Smooth muscle cell (in vitro differentiated cells): ENCODE data around the gene UBE3D. TPM values are rescaled to one million over a fixed set of nuclear protein-coding genes. Genes with fewer than 3 reads are reported as not detected.

Experiments
- DNase-seq: peaks from one replicate; lab custom pipeline; 2025; ENCODE audit not compliant: unreplicated experiment; lab: John Stamatoyannopoulos, UW
- H2AFZ ChIP-seq: fragments of 200-600 bp; sonication (generic); 2 replicates; pipeline ENCODE4 v1.6.0; 2016; ENCODE audit warnings: antibody characterized with exemption, low read depth, mild to moderate bottlenecking
- H3F3A ChIP-seq: fragments of 200-600 bp; sonication (generic); 2 replicates; pipeline ENCODE4 v1.6.0; 2017; ENCODE audit warnings: antibody characterized with exemption, low read depth
- H3K27ac ChIP-seq: fragments of 200-600 bp; sonication (generic); 2 replicates; pipeline ENCODE4 v1.5.1; 2016; ENCODE audit warnings: low read depth, mild to moderate bottlenecking
- H3K27me3 ChIP-seq: fragments of 200-600 bp; sonication (generic); 2 replicates; pipeline ENCODE4 v1.6.1; 2016; ENCODE audit warnings: low read depth, mild to moderate bottlenecking
- H3K36me3 ChIP-seq: fragments of 200-600 bp; sonication (generic); 2 replicates; pipeline ENCODE4 v1.5.1; 2016; ENCODE audit warnings: low read depth
- H3K4me1 ChIP-seq: fragments of 200-600 bp; sonication (generic); 2 replicates; pipeline ENCODE4 v1.5.1; 2016; ENCODE audit warnings: low read depth
- H3K4me2 ChIP-seq: fragments of 200-600 bp; sonication (generic); 2 replicates; pipeline ENCODE4 v1.6.0; 2016; ENCODE audit warnings: mild to moderate bottlenecking
- H3K4me3 ChIP-seq: fragments of 200-600 bp; sonication (generic); 2 replicates; pipeline ENCODE4 v1.5.1; 2016; ENCODE audit warnings: mild to moderate bottlenecking
- H3K79me2 ChIP-seq: fragments of 200-600 bp; sonication (generic); 2 replicates; pipeline ENCODE4 v1.6.0; 2016; ENCODE audit warnings: low read depth, mild to moderate bottlenecking
- H3K9ac ChIP-seq: fragments of 200-600 bp; sonication (generic); 2 replicates; pipeline ENCODE4 v1.6.0; 2016; ENCODE audit warnings: low read depth
- H3K9me3 ChIP-seq: fragments of 200-600 bp; sonication (generic); replicated peaks from 2 replicates; pipeline ENCODE4 v1.5.1; 2016; ENCODE audit warnings: low read depth
- H4K20me1 ChIP-seq: fragments of 200-600 bp; sonication (generic); 2 replicates; pipeline ENCODE4 v1.6.0; 2016; ENCODE audit warnings: low read depth
- CTCF ChIP-seq: fragments of 200-600 bp; sonication (generic); IDR thresholded peaks from 2 replicates; pipeline ENCODE4 v1.5.1; 2017; ENCODE audit warnings: borderline replicate concordance, mild to moderate bottlenecking, antibody characterized with exemption; ENCODE audit not compliant: insufficient read depth, poor library complexity, severe bottlenecking
- WGBS: methylation state at CpG from one replicate; pipeline ENCODE4 v1.1.7; 2016; ENCODE audit warnings: low lambda C conversion rate; 5-methylcytosine and 5-hydroxymethylcytosine counted together
- polyA plus RNA-seq: library from polyadenylated mRNA; unstranded; fragments of >200 nt; fragmentation: Nextera tagmentation; extraction: Ambion mirVana; gene quantifications from 2 replicates; pipeline ENCODE4 v1.2.1, GENCODE V29; 2016
- total RNA-seq: library from RNA; depleted of rRNA; stranded (reverse); fragments of >200 nt; gene quantifications from 2 replicates; pipeline ENCODE4 v1.2.3, GENCODE V29; 2014

Gene UBE3D
- total and polyA plus RNA-seq, 2 experiments from 2014 or later: 2.1 to 6.1 TPM

- Histone ChIP-seq H2AFZ (no peak overlapping the region), H3K9me3 (no peaks in the 10 kb centered on the region), H3F3A (no peaks in the 10 kb centered on the region), H3K27ac (no peak overlapping the region), H3K4me2 (peak overlapping the region; percentile 26), H3K79me2 (no peaks in the 10 kb centered on the region), H3K27me3 (no peaks in the 10 kb centered on the region), H4K20me1 (no peaks in the 10 kb centered on the region), H3K36me3 (no peaks in the 10 kb centered on the region), H3K4me1 (peaks cover 6% of the 10 kb centered on the region), H3K4me3 (no peak overlapping the region), H3K9ac (no peak overlapping the region)
- no peak for TF ChIP-seq CTCF
- DNase-seq: no peak
- 93% methylated on average over 1 of the region's 1 CpG for WGBS
Observed at GRCh38 chr6:82890240-82890639, 175.4 kb downstream of the UBE3D start.

- TF ChIP-seq CTCF: no peak
- WGBS: 52% methylated on average over 5 of the region's 5 CpGs
- H3K9me3 ChIP-seq: no peaks in the 10 kb centered on the region
- no peaks in the 10 kb centered on the region for H3K36me3 ChIP-seq
- no peaks in the 10 kb centered on the region for H3K79me2 ChIP-seq
- H3K27me3 ChIP-seq: no peaks in the 10 kb centered on the region
- H3K4me1 ChIP-seq: peaks cover 6% of the 10 kb centered on the region
- no peak overlapping the region for H3K27ac ChIP-seq
- no peak overlapping the region for H2AFZ ChIP-seq
- H3F3A ChIP-seq: no peaks in the 10 kb centered on the region
- H4K20me1 ChIP-seq: no peaks in the 10 kb centered on the region
- no peak overlapping the region for H3K4me3 ChIP-seq
- no peak overlapping the region for H3K9ac ChIP-seq
- no peak overlapping the region for H3K4me2 ChIP-seq
- DNase-seq: no peak
Observed at GRCh38 chr6:82889143-82889542, 176.5 kb downstream of the UBE3D start.

- no peaks in the 10 kb centered on the region for H4K20me1 ChIP-seq
- no peak overlapping the region for H3K4me2 ChIP-seq
- H3K36me3 ChIP-seq: no peaks in the 10 kb centered on the region
- H3F3A ChIP-seq: no peaks in the 10 kb centered on the region
- peaks cover 5% of the 10 kb centered on the region for H3K27me3 ChIP-seq
- no peak overlapping the region for H3K27ac ChIP-seq
- no peak for DNase-seq
- H3K4me3 ChIP-seq: no peak overlapping the region
- no peaks in the 10 kb centered on the region for H3K9me3 ChIP-seq
- WGBS: 95% methylated on average over 2 of the region's 2 CpGs
- peaks cover 8% of the 10 kb centered on the region for H3K4me1 ChIP-seq
- TF ChIP-seq CTCF: no peak
- H3K9ac ChIP-seq: no peak overlapping the region
- H2AFZ ChIP-seq: no peak overlapping the region
- H3K79me2 ChIP-seq: no peaks in the 10 kb centered on the region
Observed at GRCh38 chr6:82882363-82883023, 183.1 kb downstream of the UBE3D start.

GRCh38 chr6:82881519-82881918, 184.1 kb downstream of the UBE3D start:
- no peak overlapping the region for H3K4me2 ChIP-seq
- no peak for DNase-seq
- no peaks in the 10 kb centered on the region for H3F3A ChIP-seq
- H4K20me1 ChIP-seq: no peaks in the 10 kb centered on the region
- no peaks in the 10 kb centered on the region for H3K36me3 ChIP-seq
- no peak overlapping the region for H2AFZ ChIP-seq
- peaks cover 5% of the 10 kb centered on the region for H3K27me3 ChIP-seq
- TF ChIP-seq CTCF: no peak
- H3K27ac ChIP-seq: no peak overlapping the region
- H3K4me3 ChIP-seq: no peak overlapping the region
- peaks cover 8% of the 10 kb centered on the region for H3K4me1 ChIP-seq
- H3K9ac ChIP-seq: no peak overlapping the region
- 75% methylated on average over 1 of the region's 1 CpG for WGBS
- H3K9me3 ChIP-seq: no peaks in the 10 kb centered on the region
- H3K79me2 ChIP-seq: no peaks in the 10 kb centered on the region
